ENCODE data around the gene TLR7. TPM values are rescaled to one million over a fixed set of nuclear protein-coding genes. Genes with fewer than 3 reads are reported as not detected.
A peak's percentile ranks its signal among the peaks of the same experiment; 100 is the strongest.

TLR7 gene
- total and polyA plus RNA-seq, 10 donors: 2.5 to 9.2 (median 4.8) TPM

GRCh38 chrX:12886545-12886944 is 19.7 kb downstream of the TLR7 start:
- DNase-seq: no peak
- Histone ChIP-seq H3K27me3 (replicated peaks in 1 of 7) (peaks cover 0 to 2% (median 0%) of the 10 kb centered on the region in 7 donors), H3K9me3 (no peaks in the 10 kb centered on the region), H3K4me1 (peaks cover 3 to 24% (median 14%) of the 10 kb centered on the region in 6 donors), H3K27ac (no peak overlapping the region), H3K4me3 (no peak overlapping the region), H3K36me3 (peaks cover 0 to 4% (median 0%) of the 10 kb centered on the region in 6 donors)
- TF ChIP-seq POLR2AphosphoS5 (IDR thresholded peaks at IDR 0.05): no peak
- no peak for TF ChIP-seq CTCF (IDR thresholded peaks at IDR 0.05 in 8 of 11, conservative IDR thresholded peaks at IDR 0.05 in 3 of 11)
- no peak for TF ChIP-seq POLR2A (IDR thresholded peaks at IDR 0.05)
- intact Hi-C loops (cut with DNase I; ENCODE audit: low total_unique reads): no loop called here
- 81 to 97% (median 86%) methylated on average over 3 of the region's 3 CpGs for WGBS, 5 donors

- WGBS, 5 donors: 75 to 91% (median 85%) methylated on average over 2 of the region's 2 CpGs
Observed at GRCh38 chrX:12887141-12887540, 20.3 kb downstream of the TLR7 start.

GRCh38 chrX:12887767-12888166 is 20.9 kb downstream of the TLR7 start:
- no peak overlapping the region for H3K4me3 ChIP-seq
- H3K27ac ChIP-seq: no peak overlapping the region
- H3K4me1 ChIP-seq: peaks cover 3 to 36% (median 16%) of the 10 kb centered on the region in 6 donors
- peaks cover 0 to 4% (median 0%) of the 10 kb centered on the region in 6 donors for H3K36me3 ChIP-seq
- H3K9me3 ChIP-seq: no peaks in the 10 kb centered on the region
- 61 to 77% (median 73%) methylated on average over 3 of the region's 3 CpGs for WGBS, 5 donors
- no peak for DNase-seq
- H3K27me3 ChIP-seq (replicated peaks in 1 of 7): peaks cover 0 to 2% (median 0%) of the 10 kb centered on the region in 7 donors
- TF ChIP-seq POLR2AphosphoS5 (IDR thresholded peaks at IDR 0.05) (no peak), POLR2A (IDR thresholded peaks at IDR 0.05) (no peak), CTCF (IDR thresholded peaks at IDR 0.05 in 8 of 11, conservative IDR thresholded peaks at IDR 0.05 in 3 of 11) (no peak)
- intact Hi-C loops (cut with DNase I; ENCODE audit: low total_unique reads): no loop called here

More at GRCh38 chrX:12887141-12887540, 20.3 kb downstream of the TLR7 start:
- DNase-seq: no peak
- Histone ChIP-seq H3K4me1 (peaks cover 3 to 29% (median 14%) of the 10 kb centered on the region in 6 donors), H3K27me3 (replicated peaks in 1 of 7) (peaks cover 0 to 2% (median 0%) of the 10 kb centered on the region in 7 donors), H3K27ac (no peak overlapping the region), H3K4me3 (no peak overlapping the region), H3K9me3 (no peaks in the 10 kb centered on the region), H3K36me3 (peaks cover 0 to 4% (median 0%) of the 10 kb centered on the region in 6 donors)
- intact Hi-C loops (cut with DNase I; ENCODE audit: low total_unique reads): no loop called here
- TF ChIP-seq POLR2A (IDR thresholded peaks at IDR 0.05): no peak
- TF ChIP-seq POLR2AphosphoS5 (IDR thresholded peaks at IDR 0.05): no peak
- TF ChIP-seq CTCF (IDR thresholded peaks at IDR 0.05 in 8 of 11, conservative IDR thresholded peaks at IDR 0.05 in 3 of 11): no peak

- WGBS, 5 donors: 11 to 40% (median 25%) methylated on average over 5 of the region's 5 CpGs
- Histone ChIP-seq H3K27ac (peak overlapping the region in 7 of 8 donors; percentile 35 to 81 (median 73)), H3K9me3 (no peaks in the 10 kb centered on the region), H3K27me3 (replicated peaks in 1 of 7) (peaks cover 0 to 2% (median 0%) of the 10 kb centered on the region in 7 donors), H3K4me1 (peaks cover 3 to 55% (median 19%) of the 10 kb centered on the region in 6 donors), H3K4me3 (no peak overlapping the region), H3K36me3 (peaks cover 0 to 3% (median 0%) of the 10 kb centered on the region in 6 donors)
- TF ChIP-seq POLR2A (IDR thresholded peaks at IDR 0.05) (no peak), POLR2AphosphoS5 (IDR thresholded peaks at IDR 0.05) (no peak), CTCF (IDR thresholded peaks at IDR 0.05 in 8 of 11, conservative IDR thresholded peaks at IDR 0.05 in 3 of 11) (no peak)
- DNase-seq: no peak
- intact Hi-C loops (cut with DNase I; ENCODE audit: low total_unique reads): loop anchor here (10.0 kb wide), 1 partner anchor 76 kb away; no protein-coding TSS in a partner anchor
Observed at GRCh38 chrX:12890467-12890866, 23.6 kb downstream of the TLR7 start.
